ENCODE results near the gene PARD3B. TPM values are rescaled to one million over a fixed set of nuclear protein-coding genes. Genes with fewer than 3 reads are reported as not detected.

The PARD3B gene
- total and polyA plus RNA-seq, 2 experiments from 2014 or later = 3.5 to 4.4 TPM

DNA sequence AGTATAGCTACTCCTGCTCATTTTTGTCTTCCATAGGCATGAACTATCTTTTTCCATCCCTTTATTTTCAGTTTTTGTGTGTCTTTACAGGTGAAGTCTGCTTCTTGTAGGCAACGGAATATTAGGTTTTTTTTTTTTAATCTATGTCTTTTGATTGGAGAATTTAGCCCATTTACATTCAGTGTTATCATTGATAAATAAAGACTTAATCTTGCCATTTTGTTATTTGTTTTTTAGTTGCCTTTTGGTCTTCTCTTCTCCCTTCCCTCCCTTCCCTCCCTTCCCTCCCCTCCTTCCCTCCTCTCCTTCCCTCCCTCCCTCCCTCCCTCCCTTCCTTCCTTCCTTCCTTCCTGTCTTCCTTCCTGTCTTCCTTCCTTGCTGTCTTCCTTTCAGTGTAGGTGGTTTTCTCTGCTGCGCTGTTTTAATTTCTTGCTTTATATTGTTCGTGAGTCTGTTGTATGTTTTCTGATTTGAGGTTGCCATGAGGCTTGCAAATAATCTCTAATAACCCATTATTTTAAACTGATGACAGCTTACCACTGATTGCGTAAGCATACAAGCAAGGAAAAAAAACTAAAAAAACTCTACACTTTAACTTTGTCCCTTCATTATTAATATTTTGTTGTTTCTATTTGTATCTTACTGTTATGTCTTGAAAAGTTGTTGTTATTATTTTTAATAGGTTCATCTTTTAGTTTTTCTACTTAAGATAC, 353.8 kb downstream of the PARD3B start (continued):
- no peak for TF ChIP-seq EZH2 (IDR thresholded peaks at IDR 0.05; ENCODE audit: low read depth, unreplicated experiment)
- TF ChIP-seq ZNF331 (CRISPR knock-in tag; IDR thresholded peaks at IDR 0.05; ENCODE audit: low read depth) = no peak
- no peak for TF ChIP-seq EZH2phosphoT487 (IDR thresholded peaks at IDR 0.05; ENCODE audit: unreplicated experiment)
- no peak for TF ChIP-seq ZNF114 (CRISPR knock-in tag; IDR thresholded peaks at IDR 0.05)
- TF ChIP-seq, protein P1, sequence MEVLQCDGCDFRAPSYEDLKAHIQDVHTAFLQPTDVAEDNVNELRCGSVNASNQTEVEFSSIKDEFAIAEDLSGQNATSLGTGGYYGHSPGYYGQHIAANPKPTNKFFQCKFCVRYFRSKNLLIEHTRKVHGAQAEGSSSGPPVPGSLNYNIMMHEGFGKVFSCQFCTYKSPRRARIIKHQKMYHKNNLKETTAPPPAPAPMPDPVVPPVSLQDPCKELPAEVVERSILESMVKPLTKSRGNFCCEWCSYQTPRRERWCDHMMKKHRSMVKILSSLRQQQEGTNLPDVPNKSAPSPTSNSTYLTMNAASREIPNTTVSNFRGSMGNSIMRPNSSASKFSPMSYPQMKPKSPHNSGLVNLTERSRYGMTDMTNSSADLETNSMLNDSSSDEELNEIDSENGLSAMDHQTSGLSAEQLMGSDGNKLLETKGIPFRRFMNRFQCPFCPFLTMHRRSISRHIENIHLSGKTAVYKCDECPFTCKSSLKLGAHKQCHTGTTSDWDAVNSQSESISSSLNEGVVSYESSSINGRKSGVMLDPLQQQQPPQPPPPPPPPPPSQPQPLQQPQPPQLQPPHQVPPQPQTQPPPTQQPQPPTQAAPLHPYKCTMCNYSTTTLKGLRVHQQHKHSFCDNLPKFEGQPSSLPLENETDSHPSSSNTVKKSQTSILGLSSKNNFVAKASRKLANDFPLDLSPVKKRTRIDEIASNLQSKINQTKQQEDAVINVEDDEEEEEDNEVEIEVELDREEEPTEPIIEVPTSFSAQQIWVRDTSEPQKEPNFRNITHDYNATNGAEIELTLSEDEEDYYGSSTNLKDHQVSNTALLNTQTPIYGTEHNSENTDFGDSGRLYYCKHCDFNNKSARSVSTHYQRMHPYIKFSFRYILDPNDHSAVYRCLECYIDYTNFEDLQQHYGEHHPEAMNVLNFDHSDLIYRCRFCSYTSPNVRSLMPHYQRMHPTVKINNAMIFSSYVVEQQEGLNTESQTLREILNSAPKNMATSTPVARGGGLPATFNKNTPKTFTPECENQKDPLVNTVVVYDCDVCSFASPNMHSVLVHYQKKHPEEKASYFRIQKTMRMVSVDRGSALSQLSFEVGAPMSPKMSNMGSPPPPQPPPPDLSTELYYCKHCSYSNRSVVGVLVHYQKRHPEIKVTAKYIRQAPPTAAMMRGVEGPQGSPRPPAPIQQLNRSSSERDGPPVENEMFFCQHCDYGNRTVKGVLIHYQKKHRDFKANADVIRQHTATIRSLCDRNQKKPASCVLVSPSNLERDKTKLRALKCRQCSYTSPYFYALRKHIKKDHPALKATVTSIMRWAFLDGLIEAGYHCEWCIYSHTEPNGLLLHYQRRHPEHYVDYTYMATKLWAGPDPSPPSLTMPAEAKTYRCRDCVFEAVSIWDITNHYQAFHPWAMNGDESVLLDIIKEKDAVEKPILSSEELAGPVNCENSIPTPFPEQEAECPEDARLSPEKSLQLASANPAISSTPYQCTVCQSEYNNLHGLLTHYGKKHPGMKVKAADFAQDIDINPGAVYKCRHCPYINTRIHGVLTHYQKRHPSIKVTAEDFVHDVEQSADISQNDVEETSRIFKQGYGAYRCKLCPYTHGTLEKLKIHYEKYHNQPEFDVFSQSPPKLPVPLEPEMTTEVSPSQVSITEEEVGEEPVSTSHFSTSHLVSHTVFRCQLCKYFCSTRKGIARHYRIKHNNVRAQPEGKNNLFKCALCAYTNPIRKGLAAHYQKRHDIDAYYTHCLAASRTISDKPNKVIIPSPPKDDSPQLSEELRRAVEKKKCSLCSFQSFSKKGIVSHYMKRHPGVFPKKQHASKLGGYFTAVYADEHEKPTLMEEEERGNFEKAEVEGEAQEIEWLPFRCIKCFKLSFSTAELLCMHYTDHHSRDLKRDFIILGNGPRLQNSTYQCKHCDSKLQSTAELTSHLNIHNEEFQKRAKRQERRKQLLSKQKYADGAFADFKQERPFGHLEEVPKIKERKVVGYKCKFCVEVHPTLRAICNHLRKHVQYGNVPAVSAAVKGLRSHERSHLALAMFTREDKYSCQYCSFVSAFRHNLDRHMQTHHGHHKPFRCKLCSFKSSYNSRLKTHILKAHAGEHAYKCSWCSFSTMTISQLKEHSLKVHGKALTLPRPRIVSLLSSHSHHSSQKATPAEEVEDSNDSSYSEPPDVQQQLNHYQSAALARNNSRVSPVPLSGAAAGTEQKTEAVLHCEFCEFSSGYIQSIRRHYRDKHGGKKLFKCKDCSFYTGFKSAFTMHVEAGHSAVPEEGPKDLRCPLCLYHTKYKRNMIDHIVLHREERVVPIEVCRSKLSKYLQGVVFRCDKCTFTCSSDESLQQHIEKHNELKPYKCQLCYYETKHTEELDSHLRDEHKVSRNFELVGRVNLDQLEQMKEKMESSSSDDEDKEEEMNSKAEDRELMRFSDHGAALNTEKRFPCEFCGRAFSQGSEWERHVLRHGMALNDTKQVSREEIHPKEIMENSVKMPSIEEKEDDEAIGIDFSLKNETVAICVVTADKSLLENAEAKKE (CRISPR knock-in tag; IDR thresholded peaks at IDR 0.05) = no peak

DNA sequence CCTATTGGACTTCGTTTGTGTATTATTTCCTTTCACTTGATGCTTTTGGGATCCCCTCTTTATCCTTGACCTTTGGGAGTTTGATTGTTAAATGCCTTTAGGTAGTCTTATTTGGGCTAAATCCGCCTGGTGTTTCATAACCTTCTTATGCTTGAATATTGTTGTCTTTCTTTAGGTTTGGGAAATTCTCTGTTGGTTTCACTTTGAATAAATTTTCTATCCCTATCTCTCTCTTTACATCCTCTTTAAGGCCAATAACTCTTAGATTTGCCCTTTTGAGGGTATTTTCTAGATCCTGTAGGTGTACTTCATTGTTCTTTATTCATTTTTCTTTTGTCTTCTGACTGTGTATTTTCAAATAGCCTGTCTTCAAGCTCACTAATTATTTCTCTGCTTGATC, 354.7 kb downstream of the PARD3B start:
- no peak overlapping the region for H2AFZ ChIP-seq
- H3K27ac Mint-ChIP-seq = no peak overlapping the region
- H3K4me1 Mint-ChIP-seq = no peaks in the 10 kb centered on the region
- no peaks in the 10 kb centered on the region for H3K79me2 ChIP-seq (replicated peaks; ENCODE audit: insufficient read depth)
- no peak overlapping the region for H3K27ac ChIP-seq (ENCODE audit: low read depth)
- H3K27me3 Mint-ChIP-seq (ENCODE audit: insufficient read depth, low read depth, poor library complexity) = peaks cover 2% of the 10 kb centered on the region
- no peak overlapping the region for H3K4me2 ChIP-seq
- TF ChIP-seq EZH2 (IDR thresholded peaks at IDR 0.05; ENCODE audit: low read depth, unreplicated experiment) (no peak), ZNF331 (CRISPR knock-in tag; IDR thresholded peaks at IDR 0.05; ENCODE audit: low read depth) (no peak), ZNF114 (CRISPR knock-in tag; IDR thresholded peaks at IDR 0.05) (no peak), JUNB (IDR thresholded peaks at IDR 0.05; ENCODE audit: unreplicated experiment) (no peak), CREB1 (CRISPR knock-in tag; IDR thresholded peaks at IDR 0.05; ENCODE audit: low read depth) (no peak), EZH2phosphoT487 (IDR thresholded peaks at IDR 0.05; ENCODE audit: unreplicated experiment) (no peak), STAT1 (IDR thresholded peaks at IDR 0.05; ENCODE audit: unreplicated experiment) (no peak)
- TF ChIP-seq, protein P2, sequence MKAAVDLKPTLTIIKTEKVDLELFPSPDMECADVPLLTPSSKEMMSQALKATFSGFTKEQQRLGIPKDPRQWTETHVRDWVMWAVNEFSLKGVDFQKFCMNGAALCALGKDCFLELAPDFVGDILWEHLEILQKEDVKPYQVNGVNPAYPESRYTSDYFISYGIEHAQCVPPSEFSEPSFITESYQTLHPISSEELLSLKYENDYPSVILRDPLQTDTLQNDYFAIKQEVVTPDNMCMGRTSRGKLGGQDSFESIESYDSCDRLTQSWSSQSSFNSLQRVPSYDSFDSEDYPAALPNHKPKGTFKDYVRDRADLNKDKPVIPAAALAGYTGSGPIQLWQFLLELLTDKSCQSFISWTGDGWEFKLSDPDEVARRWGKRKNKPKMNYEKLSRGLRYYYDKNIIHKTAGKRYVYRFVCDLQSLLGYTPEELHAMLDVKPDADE (IDR thresholded peaks at IDR 0.05) = no peak
- TF ChIP-seq, protein P3, sequence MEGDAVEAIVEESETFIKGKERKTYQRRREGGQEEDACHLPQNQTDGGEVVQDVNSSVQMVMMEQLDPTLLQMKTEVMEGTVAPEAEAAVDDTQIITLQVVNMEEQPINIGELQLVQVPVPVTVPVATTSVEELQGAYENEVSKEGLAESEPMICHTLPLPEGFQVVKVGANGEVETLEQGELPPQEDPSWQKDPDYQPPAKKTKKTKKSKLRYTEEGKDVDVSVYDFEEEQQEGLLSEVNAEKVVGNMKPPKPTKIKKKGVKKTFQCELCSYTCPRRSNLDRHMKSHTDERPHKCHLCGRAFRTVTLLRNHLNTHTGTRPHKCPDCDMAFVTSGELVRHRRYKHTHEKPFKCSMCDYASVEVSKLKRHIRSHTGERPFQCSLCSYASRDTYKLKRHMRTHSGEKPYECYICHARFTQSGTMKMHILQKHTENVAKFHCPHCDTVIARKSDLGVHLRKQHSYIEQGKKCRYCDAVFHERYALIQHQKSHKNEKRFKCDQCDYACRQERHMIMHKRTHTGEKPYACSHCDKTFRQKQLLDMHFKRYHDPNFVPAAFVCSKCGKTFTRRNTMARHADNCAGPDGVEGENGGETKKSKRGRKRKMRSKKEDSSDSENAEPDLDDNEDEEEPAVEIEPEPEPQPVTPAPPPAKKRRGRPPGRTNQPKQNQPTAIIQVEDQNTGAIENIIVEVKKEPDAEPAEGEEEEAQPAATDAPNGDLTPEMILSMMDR (conservative IDR thresholded peaks at IDR 0.05; ENCODE audit: low read depth in 2 of 2) = no peak
- TF ChIP-seq, protein P4, sequence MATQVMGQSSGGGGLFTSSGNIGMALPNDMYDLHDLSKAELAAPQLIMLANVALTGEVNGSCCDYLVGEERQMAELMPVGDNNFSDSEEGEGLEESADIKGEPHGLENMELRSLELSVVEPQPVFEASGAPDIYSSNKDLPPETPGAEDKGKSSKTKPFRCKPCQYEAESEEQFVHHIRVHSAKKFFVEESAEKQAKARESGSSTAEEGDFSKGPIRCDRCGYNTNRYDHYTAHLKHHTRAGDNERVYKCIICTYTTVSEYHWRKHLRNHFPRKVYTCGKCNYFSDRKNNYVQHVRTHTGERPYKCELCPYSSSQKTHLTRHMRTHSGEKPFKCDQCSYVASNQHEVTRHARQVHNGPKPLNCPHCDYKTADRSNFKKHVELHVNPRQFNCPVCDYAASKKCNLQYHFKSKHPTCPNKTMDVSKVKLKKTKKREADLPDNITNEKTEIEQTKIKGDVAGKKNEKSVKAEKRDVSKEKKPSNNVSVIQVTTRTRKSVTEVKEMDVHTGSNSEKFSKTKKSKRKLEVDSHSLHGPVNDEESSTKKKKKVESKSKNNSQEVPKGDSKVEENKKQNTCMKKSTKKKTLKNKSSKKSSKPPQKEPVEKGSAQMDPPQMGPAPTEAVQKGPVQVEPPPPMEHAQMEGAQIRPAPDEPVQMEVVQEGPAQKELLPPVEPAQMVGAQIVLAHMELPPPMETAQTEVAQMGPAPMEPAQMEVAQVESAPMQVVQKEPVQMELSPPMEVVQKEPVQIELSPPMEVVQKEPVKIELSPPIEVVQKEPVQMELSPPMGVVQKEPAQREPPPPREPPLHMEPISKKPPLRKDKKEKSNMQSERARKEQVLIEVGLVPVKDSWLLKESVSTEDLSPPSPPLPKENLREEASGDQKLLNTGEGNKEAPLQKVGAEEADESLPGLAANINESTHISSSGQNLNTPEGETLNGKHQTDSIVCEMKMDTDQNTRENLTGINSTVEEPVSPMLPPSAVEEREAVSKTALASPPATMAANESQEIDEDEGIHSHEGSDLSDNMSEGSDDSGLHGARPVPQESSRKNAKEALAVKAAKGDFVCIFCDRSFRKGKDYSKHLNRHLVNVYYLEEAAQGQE (IDR thresholded peaks at IDR 0.05; ENCODE audit: unreplicated experiment) = no peak
- no peaks in the 10 kb centered on the region for H3K9me2 ChIP-seq (ENCODE audit: insufficient read depth)
- no peak overlapping the region for H3K4me3 Mint-ChIP-seq
- no peaks in the 10 kb centered on the region for H3K36me3 ChIP-seq (ENCODE audit: insufficient read depth)
- H4K20me1 ChIP-seq (replicated peaks; ENCODE audit: insufficient read depth) = no peaks in the 10 kb centered on the region
- ATAC-seq (no peak), DNase-seq (ENCODE audit: low spot score) (no peak)
- peaks cover 9% of the 10 kb centered on the region; the same call in 2 of the 3 replicates for H3K9me3 Mint-ChIP-seq
- no peaks in the 10 kb centered on the region for H3F3A ChIP-seq (replicated peaks; ENCODE audit: low read depth)
- no peak overlapping the region for H3K4me3 ChIP-seq
- no peaks in the 10 kb centered on the region for H3K4me1 ChIP-seq (ENCODE audit: insufficient read depth)
- H3K27me3 ChIP-seq (ENCODE audit: insufficient read depth) = no peaks in the 10 kb centered on the region
- peaks cover 2% of the 10 kb centered on the region; the same call in 1 of the 3 replicates for H3K36me3 Mint-ChIP-seq (ENCODE audit: low read depth)
